Fibroblast of lung (primary cell): ENCODE data around the gene MED17. TPM values are rescaled to one million over a fixed set of nuclear protein-coding genes. Genes with fewer than 3 reads are reported as not detected.

Experiments used
- DNase-seq, 2 donors: peaks; one replicate each; pipeline versions ENCODE4 v3.0.0 to v3.0.0-alpha.2; 2010; ENCODE audit warnings: low read depth in 2 of 2
- H2AFZ ChIP-seq: 2 replicates; pipeline ENCODE4 v1.5.1; 2012; ENCODE audit warnings: low read length, control low read depth, inconsistent platforms
- H3K27ac ChIP-seq: 2 replicates; pipeline ENCODE4 v1.5.1; 2011; ENCODE audit warnings: low read length, control low read depth; ENCODE audit not compliant: insufficient read depth
- H3K27me3 ChIP-seq: 2 replicates; pipeline ENCODE4 v1.5.1; 2011; ENCODE audit warnings: mild to moderate bottlenecking, low read length; ENCODE audit not compliant: control insufficient read depth, insufficient read depth
- H3K36me3 ChIP-seq: 2 replicates; pipeline ENCODE4 v1.5.1; 2011; ENCODE audit warnings: low read length; ENCODE audit not compliant: control insufficient read depth, insufficient read depth
- H3K4me1 ChIP-seq: 2 replicates; pipeline ENCODE4 v1.5.1; 2011; ENCODE audit warnings: low read length; ENCODE audit not compliant: control insufficient read depth, insufficient read depth; ENCODE audit errors: extremely low read depth
- H3K4me2 ChIP-seq: 2 replicates; pipeline ENCODE4 v1.5.1; 2011; ENCODE audit warnings: low read length, control low read depth; ENCODE audit not compliant: insufficient read depth; ENCODE audit errors: extremely low read depth
- H3K4me3 ChIP-seq, 4 experiments: fragments of 200-600 bp in 1 of 4; sonication (generic) in 1 of 4; replicated peaks in 1 of 4; 2 replicates each; pipeline ENCODE4 v1.5.1; 2011 to 2016; ENCODE audit warnings: low read length in 4 of 4, low read depth in 3 of 4, mild to moderate bottlenecking in 3 of 4, control low read depth in 2 of 4, inconsistent platforms in 1 of 4, mixed read lengths in 1 of 4; ENCODE audit not compliant: insufficient read depth in 1 of 4; ENCODE audit errors: control extremely low read depth in 1 of 4
- H3K79me2 ChIP-seq: 2 replicates; pipeline ENCODE4 v1.5.1; 2012; ENCODE audit warnings: mild to moderate bottlenecking, low read length, inconsistent platforms; ENCODE audit not compliant: control insufficient read depth, insufficient read depth
- H3K9ac ChIP-seq: 2 replicates; pipeline ENCODE4 v1.5.1; 2011; ENCODE audit warnings: mild to moderate bottlenecking, low read length, control low read depth; ENCODE audit not compliant: insufficient read depth
- H3K9me3 ChIP-seq: 2 replicates; pipeline ENCODE4 v1.5.1; 2012; ENCODE audit warnings: low read depth, low read length; ENCODE audit not compliant: control insufficient read depth, insufficient read depth
- H4K20me1 ChIP-seq: 2 replicates; pipeline ENCODE4 v1.5.1; 2011; ENCODE audit warnings: low read length; ENCODE audit not compliant: control insufficient read depth, insufficient read depth; ENCODE audit errors: extremely low read depth
- CTCF ChIP-seq, 2 donors: IDR thresholded peaks in 1 of 2; conservative IDR thresholded peaks in 1 of 2; 1 replicate in 1 of 2; 2 replicates in 1 of 2; pipeline ENCODE4 v1.5.1; 2011 to 2012; ENCODE audit warnings: low read length in 2 of 2, control low read depth in 1 of 2, inconsistent platforms in 1 of 2, low read depth in 1 of 2, mild to moderate bottlenecking in 1 of 2
- EZH2 ChIP-seq: IDR thresholded peaks from 2 replicates; pipeline ENCODE4 v1.5.1; 2012; ENCODE audit warnings: low read length, control low read depth, mild to moderate bottlenecking; ENCODE audit errors: missing control alignments
- polyA minus RNA-seq: library from RNA; depleted of rRNA, polyadenylated mRNA; stranded (reverse); fragments of >200 nt; gene quantifications from 2 replicates; pipeline ENCODE4 v1.2.3, GENCODE V29; 2011; ENCODE audit warnings: low replicate concordance
- polyA plus RNA-seq, 2 donors: library from polyadenylated mRNA; depleted of rRNA in 1 of 2; stranded (reverse) in 1 of 2; unstranded in 1 of 2; fragments of >200 nt; gene quantifications; 2 replicates each; pipeline ENCODE4 v1.2.1, GENCODE V29; 2011 to 2012; ENCODE audit warnings: missing spikeins in 1 of 2
- total RNA-seq: library from RNA; depleted of rRNA; stranded (reverse); fragments of >200 nt; gene quantifications from 2 replicates; pipeline ENCODE4 v1.2.1, GENCODE V29; 2014

The MED17 gene, protein sequence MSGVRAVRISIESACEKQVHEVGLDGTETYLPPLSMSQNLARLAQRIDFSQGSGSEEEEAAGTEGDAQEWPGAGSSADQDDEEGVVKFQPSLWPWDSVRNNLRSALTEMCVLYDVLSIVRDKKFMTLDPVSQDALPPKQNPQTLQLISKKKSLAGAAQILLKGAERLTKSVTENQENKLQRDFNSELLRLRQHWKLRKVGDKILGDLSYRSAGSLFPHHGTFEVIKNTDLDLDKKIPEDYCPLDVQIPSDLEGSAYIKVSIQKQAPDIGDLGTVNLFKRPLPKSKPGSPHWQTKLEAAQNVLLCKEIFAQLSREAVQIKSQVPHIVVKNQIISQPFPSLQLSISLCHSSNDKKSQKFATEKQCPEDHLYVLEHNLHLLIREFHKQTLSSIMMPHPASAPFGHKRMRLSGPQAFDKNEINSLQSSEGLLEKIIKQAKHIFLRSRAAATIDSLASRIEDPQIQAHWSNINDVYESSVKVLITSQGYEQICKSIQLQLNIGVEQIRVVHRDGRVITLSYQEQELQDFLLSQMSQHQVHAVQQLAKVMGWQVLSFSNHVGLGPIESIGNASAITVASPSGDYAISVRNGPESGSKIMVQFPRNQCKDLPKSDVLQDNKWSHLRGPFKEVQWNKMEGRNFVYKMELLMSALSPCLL
- total RNA-seq (22.3 and 24.1 TPM in 2 replicates), polyA plus RNA-seq (25.3 and 25.6 TPM in 2 replicates), polyA minus RNA-seq (2.4 and 4.8 TPM in 2 replicates)
- polyA plus RNA-seq (2012): 16.2 and 16.3 TPM in 2 replicates

- Histone ChIP-seq H3K27me3 (no peaks in the 10 kb centered on the region), H3K4me1 (peaks cover 6% of the 10 kb centered on the region), H3K4me3 (peak within 1 kb of the TSS; percentile 62 to 99 (median 93)), H3K27ac (peak within 1 kb of the TSS; percentile 99), H3K9ac (peak within 1 kb of the TSS; percentile 100), H2AFZ (peak within 1 kb of the TSS; percentile 91), H4K20me1 (peaks cover 2% of the 10 kb centered on the region), H3K9me3 (no peaks in the 10 kb centered on the region), H3K4me2 (peak within 1 kb of the TSS; percentile 93), H3K79me2 (peaks cover 46% of the 10 kb centered on the region), H3K36me3 (peaks cover 2% of the 10 kb centered on the region)
- peak; percentile 36 to 52 for TF ChIP-seq CTCF (conservative IDR thresholded peaks at IDR 0.05 in 1 of 2, IDR thresholded peaks at IDR 0.05 in 1 of 2; ENCODE audit: low read depth in 1 of 2, low read length in 2 of 2)
- TF ChIP-seq EZH2: no peak
- DNase-seq: peak; percentile 91 to 92
Measured at GRCh38 chr11:93784145-93784934, at the start of gene MED17. Gene MED17 (plus strand): TSS chr11:93784282. CDS start chr11:93784514, 232 bp downstream.

DNA sequence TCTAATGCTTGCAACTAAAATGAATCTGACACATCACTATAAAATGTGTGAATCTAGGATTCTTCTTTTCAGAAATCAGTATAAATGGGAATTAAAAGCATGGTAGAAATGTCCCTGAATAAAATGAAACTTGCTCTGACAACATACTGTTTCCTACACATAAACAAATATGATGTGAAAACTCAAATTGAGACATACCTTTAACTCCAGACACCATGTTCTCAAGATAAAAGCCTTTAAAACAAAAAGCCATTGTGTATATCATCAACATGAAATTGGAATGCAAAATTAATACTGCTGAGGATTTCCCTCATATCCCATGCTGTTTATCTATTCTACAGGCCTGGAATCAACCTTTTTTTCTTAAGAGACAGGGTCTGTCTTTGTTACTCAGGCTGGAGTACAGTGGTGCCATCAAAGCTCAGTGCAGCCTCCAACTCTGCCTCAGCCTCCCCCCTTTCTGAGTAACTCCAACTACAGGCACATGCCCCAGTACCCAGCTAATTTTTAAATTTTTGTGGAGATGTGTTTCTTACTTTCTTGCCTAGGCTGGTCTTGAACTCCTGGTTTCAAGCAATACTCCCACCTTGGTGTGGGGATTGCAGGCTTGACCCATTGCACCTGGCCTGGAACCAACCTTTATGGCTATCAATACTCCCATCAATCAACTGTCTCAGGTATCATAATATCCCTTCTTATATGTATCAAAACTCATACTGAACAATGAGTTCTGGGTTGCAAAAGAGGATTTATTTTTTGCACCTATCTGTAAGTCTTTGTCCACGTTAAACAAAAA, 49.5 kb upstream of the MED17 start:
- Histone ChIP-seq H3K27ac (no peak overlapping the region), H2AFZ (no peak overlapping the region), H3K9me3 (no peaks in the 10 kb centered on the region), H3K9ac (no peak overlapping the region), H3K27me3 (no peaks in the 10 kb centered on the region), H3K4me2 (peak overlapping the region; percentile 25), H3K4me1 (peaks cover 4% of the 10 kb centered on the region), H3K4me3 (no peak overlapping the region), H4K20me1 (peaks cover 3% of the 10 kb centered on the region), H3K79me2 (peaks cover 56% of the 10 kb centered on the region), H3K36me3 (peaks cover 14% of the 10 kb centered on the region)
- DNase-seq: no peak
- TF ChIP-seq EZH2 (no peak), CTCF (conservative IDR thresholded peaks at IDR 0.05 in 1 of 2, IDR thresholded peaks at IDR 0.05 in 1 of 2; ENCODE audit: low read depth in 1 of 2, low read length in 2 of 2) (no peak)
